Activated CD4-positive, alpha-beta T cell treated with anti-CD3 and anti-CD28 coated beads for 24 hours (primary cell): ENCODE results near the gene TNFSF9.
"Not testable (repeated sequence)": the region's sequence is repeated elsewhere in the genome, so short reads cannot be mapped to it uniquely, and the experiment has no call there.

Experiments used
- DNase-seq, 2 donors: peaks; one replicate each; pipeline ENCODE4 v3.0.0-alpha.2; 2020; ENCODE audit warnings: low read depth in 2 of 2

TNFSF9 gene

GRCh38 chr19:6532244-6532999 is 1.6 kb downstream of the TNFSF9 start:
- DNase-seq: no peak

GRCh38 chr19:6533000-6533328 is 2.1 kb downstream of the TNFSF9 start:
- DNase-seq: no peak

GRCh38 chr19:6533746-6534418 is 3.1 kb downstream of the TNFSF9 start:
- DNase-seq: no peak

- no peak for DNase-seq
Measured at GRCh38 chr19:6534451-6535093, 3.7 kb downstream of the TNFSF9 start.

- DNase-seq: no peak
Measured at GRCh38 chr19:6535558-6536137, 4.8 kb downstream of the TNFSF9 start.

GRCh38 chr19:6539514-6539913 is 8.7 kb downstream of the TNFSF9 start:
- DNase-seq: no peak

- no peak for DNase-seq
Measured at GRCh38 chr19:6540918-6541689, 10.3 kb downstream of the TNFSF9 start.

GRCh38 chr19:6543866-6544347 is 13.1 kb downstream of the TNFSF9 start:
- DNase-seq: no peak

- DNase-seq: not testable (repeated sequence)
Measured at GRCh38 chr19:6550679-6551078, 19.9 kb downstream of the TNFSF9 start.

- DNase-seq: no peak
Measured at GRCh38 chr19:6551091-6551490, 20.3 kb downstream of the TNFSF9 start.

- DNase-seq: peak in 1 of 2 donors; percentile 35
Measured at GRCh38 chr19:6551607-6552450, 21.0 kb downstream of the TNFSF9 start.

GRCh38 chr19:6556043-6556449 is 25.2 kb downstream of the TNFSF9 start:
- no peak for DNase-seq

- DNase-seq: no peak
Measured at GRCh38 chr19:6556480-6557195, 25.8 kb downstream of the TNFSF9 start.

GRCh38 chr19:6562437-6562836 is 31.6 kb downstream of the TNFSF9 start:
- not testable (repeated sequence) for DNase-seq

- no peak for DNase-seq
Measured at GRCh38 chr19:6564393-6564792, 33.6 kb downstream of the TNFSF9 start.

- DNase-seq: not testable (repeated sequence)
Measured at GRCh38 chr19:6566727-6567126, 35.9 kb downstream of the TNFSF9 start.

- no peak for DNase-seq
Measured at GRCh38 chr19:6568010-6568526, 37.2 kb downstream of the TNFSF9 start.

- DNase-seq: no peak
Measured at GRCh38 chr19:6568816-6569215, 38.0 kb downstream of the TNFSF9 start.

- no peak for DNase-seq
Measured at GRCh38 chr19:6570764-6571163, 39.9 kb downstream of the TNFSF9 start.

GRCh38 chr19:6571167-6571566 is 40.3 kb downstream of the TNFSF9 start:
- no peak for DNase-seq
